ENCODE data around the gene NOPCHAP1.
"Not testable (repeated sequence)": the region's sequence is repeated elsewhere in the genome, so short reads cannot be mapped to it uniquely, and the experiment has no call there.

The NOPCHAP1 gene

DNA sequence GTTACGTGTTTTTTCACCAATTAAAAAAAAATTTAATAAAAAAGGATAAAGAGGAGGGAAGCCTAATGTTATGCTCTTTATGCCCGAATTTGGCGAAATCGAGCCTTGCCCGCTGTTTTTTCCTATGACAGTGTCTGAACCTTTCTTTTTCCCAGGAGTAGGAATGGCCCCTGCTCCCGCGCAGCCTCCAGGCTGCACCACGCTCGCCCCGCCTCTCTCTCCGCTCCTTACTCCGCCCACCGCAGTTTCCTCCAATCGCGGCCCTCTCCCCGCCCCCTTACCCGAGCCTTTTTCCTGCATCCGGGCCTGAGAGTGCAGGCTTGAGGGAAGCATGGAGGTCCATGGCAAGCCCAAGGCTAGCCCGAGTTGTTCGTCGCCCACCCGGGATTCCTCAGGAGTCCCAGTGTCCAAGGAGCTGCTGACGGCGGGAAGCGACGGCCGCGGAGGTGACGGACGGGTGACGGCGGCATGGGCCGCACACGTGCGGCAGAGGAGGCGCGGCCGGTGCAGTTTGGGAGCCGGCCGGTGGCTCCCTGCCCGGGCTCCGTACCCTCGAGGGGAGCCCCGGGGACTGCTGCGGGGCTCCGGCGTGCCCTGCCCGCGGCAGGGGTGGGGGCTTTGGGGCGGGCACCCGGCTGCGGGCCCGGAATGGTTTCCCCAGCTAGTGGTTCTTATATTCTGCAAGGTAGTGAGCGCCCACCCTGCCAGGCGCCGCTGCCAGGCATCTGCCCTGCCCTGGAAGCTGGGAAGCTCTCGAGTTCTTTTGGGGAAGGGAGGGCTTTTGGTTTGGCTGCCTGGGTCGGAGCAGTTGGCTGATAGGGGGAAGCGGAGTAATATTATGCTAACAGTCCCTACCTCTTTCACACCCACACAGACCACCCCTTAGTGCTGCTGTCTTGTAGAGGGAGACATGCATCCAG lies at the start of gene NOPCHAP1:
Gene NOPCHAP1, plus strand, starts transcription at position 295 of the 920 bp plus-strand sequence. Its CDS starts 37 bp downstream, at position 332.
- peak; percentile 81 to 85 for DNase-seq

DNA sequence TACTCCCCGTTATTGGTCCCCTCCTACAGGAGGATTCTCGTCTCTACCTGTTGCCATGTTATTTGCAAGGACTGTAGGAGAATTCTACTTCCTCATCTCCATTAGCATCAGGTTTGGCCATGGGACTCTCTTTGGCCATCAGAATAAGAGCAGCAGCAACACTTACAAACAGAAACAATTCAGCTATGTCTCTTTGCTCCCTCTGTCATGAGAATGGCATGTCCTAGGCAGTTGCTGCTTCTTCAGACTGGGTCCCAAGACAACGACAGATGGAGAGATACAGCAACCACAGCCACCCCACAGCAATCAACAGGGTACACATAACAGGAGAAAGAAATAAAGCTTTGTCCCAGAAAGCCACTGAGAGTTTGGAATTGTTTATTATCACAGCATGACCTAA lies 47.7 kb upstream of the NOPCHAP1 start:
- DNase-seq, result no peak

DNA sequence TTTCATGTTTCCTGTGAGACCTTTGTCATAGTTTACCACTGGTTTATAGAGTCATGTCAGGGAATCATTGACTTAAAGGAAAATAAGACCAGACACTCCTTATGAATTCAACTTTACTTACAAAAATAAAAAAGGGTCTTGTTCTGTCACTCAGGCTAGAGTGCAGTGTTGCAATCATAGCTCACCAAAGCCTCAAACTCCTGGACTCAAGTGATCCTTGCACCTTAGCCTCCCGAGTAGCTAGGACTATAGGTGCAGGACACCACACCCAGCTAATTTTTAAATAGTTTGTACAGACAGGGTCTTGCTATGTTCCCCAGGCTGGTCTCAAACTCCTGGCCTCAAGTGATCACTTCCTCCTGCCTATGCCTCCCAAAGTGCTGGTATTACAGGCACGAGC lies 47.0 kb upstream of the NOPCHAP1 start:
- no peak for DNase-seq

- DNase-seq, result no peak
Observed at GRCh38 chr12:104941454-104941853, 44.7 kb upstream of the NOPCHAP1 start.

GRCh38 chr12:104942075-104942474 lies 44.0 kb upstream of the NOPCHAP1 start:
- no peak for DNase-seq

GRCh38 chr12:104943401-104943800 lies 42.7 kb upstream of the NOPCHAP1 start:
- not testable (repeated sequence) for DNase-seq

DNA sequence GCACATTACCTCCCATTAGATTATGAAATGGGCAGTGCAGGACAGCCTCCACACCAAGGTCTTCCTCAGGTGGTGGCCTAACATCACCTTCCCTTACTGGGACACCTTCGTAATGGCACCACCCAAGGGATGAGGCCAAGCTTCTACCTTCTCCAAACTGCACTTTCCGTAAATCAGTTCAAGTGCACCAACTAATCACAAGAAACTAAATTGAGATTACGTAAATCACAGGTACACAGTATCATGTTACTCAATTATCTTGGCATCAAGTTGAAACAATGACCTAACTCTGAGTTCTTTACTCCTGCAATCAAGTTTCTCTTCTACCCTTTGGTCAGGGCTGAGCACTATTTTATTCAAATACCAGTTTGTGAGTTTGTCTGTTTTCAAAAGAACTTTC lies 41.9 kb upstream of the NOPCHAP1 start:
- no peak for DNase-seq

DNA sequence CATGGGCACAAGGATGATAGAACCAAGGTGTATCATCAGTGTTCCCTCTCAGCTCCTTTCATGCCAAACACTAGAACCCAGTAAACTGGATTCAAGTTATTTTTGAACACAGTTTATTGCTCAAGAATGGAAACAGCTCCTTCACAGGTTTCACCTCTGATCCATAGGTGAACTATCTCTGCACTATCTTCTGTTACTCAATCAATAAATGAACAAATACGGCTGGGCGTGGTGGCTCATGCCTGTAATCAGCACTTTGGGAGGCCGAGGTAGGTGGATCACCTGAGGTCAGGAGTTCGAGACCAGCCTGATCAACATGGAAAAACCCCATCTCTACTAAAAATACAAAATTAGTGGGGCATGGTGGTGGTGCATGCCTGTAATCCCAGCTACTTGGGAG lies 37.4 kb upstream of the NOPCHAP1 start:
- not testable (repeated sequence) for DNase-seq

GRCh38 chr12:104951759-104952509 lies 34.2 kb upstream of the NOPCHAP1 start:
- no peak for DNase-seq

- no peak for DNase-seq
Observed at GRCh38 chr12:104952816-104953215, 33.3 kb upstream of the NOPCHAP1 start.

DNA sequence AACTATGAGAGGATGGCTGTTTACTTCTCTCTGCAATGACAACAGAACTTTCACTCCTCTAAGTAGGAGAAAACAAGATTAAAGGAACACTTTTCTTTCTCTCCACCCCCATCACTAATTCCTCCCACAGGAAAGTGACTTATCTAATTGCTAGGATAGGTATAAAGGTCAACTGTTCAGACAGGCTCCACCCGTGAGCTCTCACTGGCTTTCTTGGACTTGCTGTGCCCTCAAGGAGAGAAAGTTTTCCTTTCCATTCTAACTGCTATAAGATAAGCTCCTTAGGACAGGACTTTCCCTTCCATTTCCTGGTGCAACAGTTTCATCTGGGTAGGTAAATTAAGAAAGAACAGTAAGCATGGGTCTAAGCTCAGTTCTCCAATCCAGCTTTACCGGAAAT lies 32.8 kb upstream of the NOPCHAP1 start:
- DNase-seq, result no peak

DNA sequence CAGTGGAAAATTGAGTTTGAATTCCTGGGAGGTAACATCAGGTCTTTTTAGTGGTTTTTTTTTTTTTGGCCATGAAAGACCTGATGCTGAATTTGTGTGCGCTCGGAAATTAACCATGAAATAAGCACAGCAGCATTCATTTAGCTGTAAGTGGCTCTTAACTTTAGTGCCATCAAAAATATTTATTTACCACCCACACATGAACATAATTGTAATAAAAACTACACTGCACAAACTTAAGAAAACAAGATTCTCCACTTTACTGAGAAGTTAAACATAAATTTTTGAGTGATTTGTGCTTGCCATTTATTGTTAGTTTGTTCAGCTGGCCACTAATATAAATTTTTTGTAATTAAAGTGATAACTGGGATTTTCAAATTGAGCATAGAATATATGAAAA lies 30.4 kb upstream of the NOPCHAP1 start:
- no peak for DNase-seq

DNA sequence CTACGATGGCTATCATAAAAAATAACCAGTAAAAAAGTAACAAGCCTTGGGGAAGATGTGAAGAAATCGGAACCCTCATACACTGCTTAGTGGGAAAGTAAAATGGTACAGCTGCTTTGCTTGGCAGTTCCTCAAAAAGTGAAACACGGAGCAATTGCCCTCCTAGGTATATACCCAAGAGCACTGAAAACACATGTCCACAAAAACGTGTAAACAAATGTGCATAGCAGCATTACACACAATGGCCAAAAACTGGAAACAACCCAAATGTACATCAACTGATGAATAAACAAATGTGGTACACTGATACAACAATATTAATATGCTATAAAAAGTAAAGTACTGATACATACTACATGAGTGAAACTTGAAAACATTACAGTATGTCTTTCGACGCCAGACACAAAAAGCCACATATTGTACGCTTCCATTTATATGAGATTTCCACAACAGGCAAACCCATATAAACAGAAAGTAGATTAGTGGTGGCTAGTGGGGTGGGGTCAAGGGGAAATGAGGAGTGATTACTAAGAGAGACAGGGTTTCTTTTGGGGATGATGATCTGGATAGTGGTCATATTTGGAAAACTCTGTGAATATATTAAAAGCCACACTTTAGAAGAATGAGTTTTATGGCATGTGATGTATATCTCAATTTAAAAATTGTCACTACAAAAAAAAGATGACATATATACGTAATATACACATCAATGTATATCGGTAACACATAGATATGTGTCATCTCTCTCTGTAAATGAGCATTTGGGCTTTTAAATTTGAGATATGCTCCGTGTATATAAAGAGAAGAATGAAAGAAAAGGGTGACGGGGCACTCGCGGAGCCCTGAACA lies 29.0 kb upstream of the NOPCHAP1 start:
- DNase-seq, result peak in 1 of 2 donors; percentile 4

DNA sequence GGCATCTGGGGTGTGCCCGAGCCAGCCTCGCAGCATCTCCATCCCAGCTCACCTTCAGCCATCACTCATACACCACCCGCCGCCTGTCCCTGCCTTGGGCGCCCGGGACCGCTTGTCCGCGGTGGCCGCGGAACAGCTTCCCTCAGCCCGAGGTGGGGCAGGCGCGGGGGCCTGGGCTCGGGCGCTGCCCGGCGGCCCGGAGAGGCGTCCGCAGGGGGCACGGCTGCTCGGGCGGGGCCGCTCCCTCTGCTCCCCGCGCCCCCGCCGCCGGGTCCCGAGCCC lies 28.5 kb upstream of the NOPCHAP1 start:
- peak; percentile 13 to 36 for DNase-seq

DNA sequence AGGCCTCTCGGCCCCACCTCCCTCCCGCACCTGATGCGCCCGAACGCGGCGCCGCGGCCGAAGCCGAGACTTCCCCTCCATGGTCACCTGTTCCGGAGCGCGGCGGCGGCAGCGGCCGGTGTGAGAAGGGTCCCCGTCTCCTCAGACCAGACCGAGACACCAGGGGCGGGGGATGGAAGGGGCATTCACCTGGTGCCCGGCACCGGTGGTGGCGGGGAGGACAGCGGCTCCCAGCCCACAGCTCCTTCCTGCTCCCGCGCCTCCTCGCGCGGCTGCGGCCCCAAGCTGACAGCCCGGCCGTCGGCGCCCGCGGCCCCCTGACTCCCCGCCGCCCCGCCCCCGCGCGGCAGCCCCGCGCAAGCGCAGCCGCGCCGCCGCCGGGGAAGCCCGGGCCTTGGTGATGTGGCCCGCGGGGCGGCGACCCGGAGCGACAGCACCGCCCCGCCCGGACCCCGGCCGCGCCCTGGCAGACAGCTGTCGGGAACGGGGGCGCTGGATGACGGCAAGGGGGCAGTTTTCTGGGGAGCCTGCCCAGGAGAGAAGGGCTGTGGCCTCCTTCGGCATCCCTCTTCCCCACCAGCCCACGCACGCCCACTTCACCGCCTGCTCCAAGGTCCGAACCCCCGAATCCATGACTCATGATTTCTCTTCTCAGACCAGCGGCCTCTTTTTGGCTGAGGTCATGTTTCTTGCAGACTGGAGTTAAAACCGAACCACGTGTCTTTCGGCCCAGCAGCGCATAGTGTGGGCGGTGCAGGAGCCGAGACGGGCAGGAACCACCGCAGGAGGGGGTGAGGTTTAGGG lies 27.9 kb upstream of the NOPCHAP1 start, which contains the start of gene SLC41A2:
Gene SLC41A2, minus strand, starts transcription at position 290 of the 804 bp plus-strand sequence. CDS start 29,763 bp downstream, outside the sequence.
- peak; percentile 83 to 84 for DNase-seq

DNA sequence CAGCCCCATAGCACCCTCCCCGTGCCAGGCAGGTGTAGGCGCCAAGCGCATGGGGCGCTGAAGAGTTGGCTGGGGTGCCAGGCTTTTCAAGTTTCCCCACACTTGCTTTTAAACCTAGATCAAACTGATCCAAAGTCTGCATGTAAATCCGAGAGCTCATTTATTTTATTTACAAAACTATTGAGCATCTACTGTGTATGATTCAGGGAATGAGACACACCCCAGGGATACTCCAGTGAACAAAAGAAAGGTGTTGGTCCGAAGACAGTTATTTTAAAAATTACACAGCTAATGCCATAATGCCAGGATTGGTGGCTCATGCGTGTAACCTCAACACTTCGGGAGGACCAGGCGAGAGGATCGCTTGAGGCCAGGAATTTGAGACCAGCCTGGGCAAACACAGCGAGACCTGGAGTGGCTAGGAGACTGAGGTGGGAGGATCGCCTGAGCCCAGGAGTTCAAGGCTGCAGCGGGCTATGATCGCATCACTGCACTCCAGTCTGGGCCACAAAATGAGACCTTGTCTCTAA lies 27.2 kb upstream of the NOPCHAP1 start:
- no peak for DNase-seq

DNA sequence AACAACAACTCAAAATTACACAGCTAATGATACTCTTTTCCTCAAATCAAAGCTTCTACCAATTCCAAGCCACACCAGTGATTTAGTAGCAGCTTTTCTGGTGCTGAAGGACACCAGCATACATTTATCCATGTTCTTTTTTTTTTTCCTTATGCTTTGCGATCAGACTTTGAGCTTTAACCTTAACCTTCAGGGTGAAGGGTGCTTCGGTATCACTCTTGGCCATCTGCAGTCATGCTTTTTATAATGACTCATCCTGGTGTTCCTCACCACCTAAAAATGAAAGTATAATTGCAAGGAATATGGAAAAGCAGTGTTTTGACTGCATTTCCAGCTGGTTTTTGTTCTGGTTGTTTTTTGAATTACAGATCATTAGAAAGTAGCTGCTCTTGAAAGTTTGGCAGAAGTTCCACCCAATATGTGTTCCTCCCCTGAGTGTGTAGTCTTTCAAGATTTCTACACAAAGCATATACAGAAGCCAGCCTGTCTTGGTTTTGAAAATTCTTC lies 26.7 kb upstream of the NOPCHAP1 start:
- no peak for DNase-seq

DNA sequence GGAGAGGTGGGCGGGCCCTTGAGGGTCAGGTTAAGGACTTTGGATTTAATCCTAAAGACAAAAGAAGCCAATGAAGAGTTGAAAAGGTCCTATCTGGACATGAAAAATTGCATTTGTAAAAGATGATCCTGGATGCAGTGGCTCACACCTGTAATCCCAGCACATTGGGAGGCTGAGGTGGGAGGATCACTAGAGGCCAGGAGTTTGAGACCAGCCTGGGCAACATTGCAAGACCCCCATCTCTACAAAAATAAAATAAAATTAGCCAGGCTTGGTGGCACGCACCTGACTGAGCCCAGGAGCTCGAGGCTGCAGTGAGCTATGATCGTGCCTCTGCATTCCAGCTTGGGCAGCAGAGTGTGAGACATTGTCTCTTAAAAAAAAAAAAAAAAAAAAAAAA lies 25.7 kb upstream of the NOPCHAP1 start:
- no peak for DNase-seq

DNA sequence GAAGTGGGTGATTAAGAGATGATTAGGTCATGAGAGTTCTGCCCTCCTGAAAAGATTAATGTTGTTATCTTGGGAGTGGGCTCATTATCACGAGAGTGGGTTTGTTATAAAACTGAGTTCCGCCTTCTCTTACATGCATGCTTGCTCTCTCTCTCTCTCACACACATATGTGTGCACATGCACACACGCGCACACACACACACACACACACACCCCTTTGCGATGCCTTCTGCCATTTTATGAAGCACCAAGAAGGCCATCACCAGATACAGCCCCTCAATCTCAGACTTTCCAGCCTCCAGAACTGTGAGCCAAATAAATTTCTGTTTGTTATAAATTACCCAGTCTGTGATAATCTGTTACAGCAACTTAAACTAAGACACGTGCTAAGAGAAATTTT lies 22.4 kb upstream of the NOPCHAP1 start:
- no peak for DNase-seq

- no peak for DNase-seq
Observed at GRCh38 chr12:104964167-104964855, 21.8 kb upstream of the NOPCHAP1 start.

- DNase-seq, result no peak
Observed at GRCh38 chr12:104964856-104965205, 21.3 kb upstream of the NOPCHAP1 start.
